GM15510 (cell line): Measurements from ENCODE around the gene ATRIP.
A peak's percentile ranks its signal among the peaks of the same experiment; 100 is the strongest.

Experiments
- POLR2A ChIP-seq: IDR thresholded peaks from 3 replicates; pipeline ENCODE4 v1.6.1; 2011; ENCODE audit warnings: borderline replicate concordance; ENCODE audit not compliant: insufficient read length; ENCODE audit errors: extremely low read depth

ATRIP gene

GRCh38 chr3:48436477-48436787 is 10.1 kb upstream of the ATRIP start:
- no peak for TF ChIP-seq POLR2A

- no peak for TF ChIP-seq POLR2A
Observed at GRCh38 chr3:48436855-48437254, 9.7 kb upstream of the ATRIP start.

- no peak for TF ChIP-seq POLR2A
Observed at GRCh38 chr3:48437812-48438211, 8.7 kb upstream of the ATRIP start.

GRCh38 chr3:48439820-48440589 is 6.5 kb upstream of the ATRIP start, which contains the start of the genes CCDC51 and TMA7:
Gene CCDC51 (minus strand): TSS chr3:48440119. CDS start chr3:48435128, 4,991 bp downstream.
Gene TMA7 (plus strand): TSS chr3:48440257. CDS start chr3:48440297, 40 bp downstream.
- TF ChIP-seq POLR2A, result peak; percentile 77

GRCh38 chr3:48440590-48440958 is 6.0 kb upstream of the ATRIP start:
- TF ChIP-seq POLR2A, result no peak

- no peak for TF ChIP-seq POLR2A
Observed at GRCh38 chr3:48441940-48442339, 4.6 kb upstream of the ATRIP start.

GRCh38 chr3:48445277-48445882 is 1.2 kb upstream of the ATRIP start:
- no peak for TF ChIP-seq POLR2A

GRCh38 chr3:48446043-48446424 is 503 bp upstream of the ATRIP start:
- no peak for TF ChIP-seq POLR2A

GRCh38 chr3:48451270-48451669 is 4.7 kb downstream of the ATRIP start:
- TF ChIP-seq POLR2A, result no peak

- no peak for TF ChIP-seq POLR2A
Observed at GRCh38 chr3:48456456-48456855, 9.9 kb downstream of the ATRIP start.

GRCh38 chr3:48459331-48459730 is 12.8 kb downstream of the ATRIP start:
- no peak for TF ChIP-seq POLR2A

- no peak for TF ChIP-seq POLR2A
Observed at GRCh38 chr3:48459773-48460516, 13.4 kb downstream of the ATRIP start.

GRCh38 chr3:48460517-48460902 is 14.0 kb downstream of the ATRIP start:
- no peak for TF ChIP-seq POLR2A

- no peak for TF ChIP-seq POLR2A
Observed at GRCh38 chr3:48463703-48464102, 17.2 kb downstream of the ATRIP start.

GRCh38 chr3:48464713-48465221 is 18.2 kb downstream of the ATRIP start:
- TF ChIP-seq POLR2A, result no peak

- TF ChIP-seq POLR2A, result no peak
Observed at GRCh38 chr3:48465237-48465530, 18.6 kb downstream of the ATRIP start.
